HEK293T (cell line): Measurements from ENCODE around the gene UNC119B.

Experiments
- ARNT ChIP-seq: fragments of 450-650 bp; IDR thresholded peaks from 2 replicates; pipeline ENCODE4 v1.6.1; 2017; ENCODE audit warnings: mild to moderate bottlenecking
- FOXA1 ChIP-seq: fragments of 450-650 bp; IDR thresholded peaks from 2 replicates; pipeline ENCODE4 v1.6.1; 2016; ENCODE audit warnings: mild to moderate bottlenecking
- L3MBTL2 ChIP-seq: fragments of 450-650 bp; conservative IDR thresholded peaks from 2 replicates; pipeline ENCODE4 v1.6.1; 2016; ENCODE audit warnings: mild to moderate bottlenecking
- PKNOX1 ChIP-seq: fragments of 450-650 bp; IDR thresholded peaks from 2 replicates; pipeline ENCODE4 v1.6.1; 2016
- TARDBP ChIP-seq: fragments of 450-650 bp; IDR thresholded peaks from 2 replicates; pipeline ENCODE4 v1.6.1; 2016

GRCh38 chr12:120759591-120760348 is 49.5 kb downstream of the UNC119B start:
- TF ChIP-seq TARDBP, result no peak
- TF ChIP-seq ARNT, result no peak
- TF ChIP-seq PKNOX1, result no peak
- TF ChIP-seq L3MBTL2, result no peak
- no peak for TF ChIP-seq FOXA1
